ENCODE results near the gene VMP1.

DNA sequence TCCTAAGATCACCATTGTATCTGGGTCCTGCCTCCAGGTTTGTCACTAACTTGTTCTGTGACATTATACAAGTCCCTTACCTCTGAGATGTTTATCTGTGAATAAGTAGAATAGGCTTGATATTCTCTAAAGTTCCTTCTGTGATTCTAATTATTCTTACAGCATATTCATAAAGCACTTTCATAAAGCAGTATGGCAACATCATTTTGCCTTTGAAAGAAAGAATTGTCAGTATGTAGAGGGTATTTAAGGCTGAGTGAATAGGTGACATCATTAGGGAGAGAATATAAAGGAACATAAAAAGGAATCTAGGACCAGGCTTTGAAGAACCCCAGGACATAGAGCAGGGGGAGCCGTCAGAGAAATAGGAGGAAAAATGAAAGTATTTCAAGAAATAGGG is 15.6 kb downstream of the VMP1 start:
- TF ChIP-seq, protein P1, sequence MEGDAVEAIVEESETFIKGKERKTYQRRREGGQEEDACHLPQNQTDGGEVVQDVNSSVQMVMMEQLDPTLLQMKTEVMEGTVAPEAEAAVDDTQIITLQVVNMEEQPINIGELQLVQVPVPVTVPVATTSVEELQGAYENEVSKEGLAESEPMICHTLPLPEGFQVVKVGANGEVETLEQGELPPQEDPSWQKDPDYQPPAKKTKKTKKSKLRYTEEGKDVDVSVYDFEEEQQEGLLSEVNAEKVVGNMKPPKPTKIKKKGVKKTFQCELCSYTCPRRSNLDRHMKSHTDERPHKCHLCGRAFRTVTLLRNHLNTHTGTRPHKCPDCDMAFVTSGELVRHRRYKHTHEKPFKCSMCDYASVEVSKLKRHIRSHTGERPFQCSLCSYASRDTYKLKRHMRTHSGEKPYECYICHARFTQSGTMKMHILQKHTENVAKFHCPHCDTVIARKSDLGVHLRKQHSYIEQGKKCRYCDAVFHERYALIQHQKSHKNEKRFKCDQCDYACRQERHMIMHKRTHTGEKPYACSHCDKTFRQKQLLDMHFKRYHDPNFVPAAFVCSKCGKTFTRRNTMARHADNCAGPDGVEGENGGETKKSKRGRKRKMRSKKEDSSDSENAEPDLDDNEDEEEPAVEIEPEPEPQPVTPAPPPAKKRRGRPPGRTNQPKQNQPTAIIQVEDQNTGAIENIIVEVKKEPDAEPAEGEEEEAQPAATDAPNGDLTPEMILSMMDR (IDR thresholded peaks at IDR 0.05; ENCODE audit: insufficient read depth, low read length): no peak
- no peak for TF ChIP-seq POLR2AphosphoS5 (IDR thresholded peaks at IDR 0.05; ENCODE audit: low read depth)
